Mucosa of stomach (tissue), 1 donor: ENCODE results near the gene SBF1.
A peak's percentile ranks its signal among the peaks of the same experiment; 100 is the strongest.

ENCODE experiments used
- H3K27me3 ChIP-seq: one replicate; pipeline ENCODE4 v1.7.0; 2013; ENCODE audit warnings: mild to moderate bottlenecking, low read length; ENCODE audit not compliant: control insufficient read depth, insufficient read depth
- H3K36me3 ChIP-seq: one replicate; pipeline ENCODE4 v1.7.0; 2013; ENCODE audit warnings: low read length; ENCODE audit not compliant: control insufficient read depth, insufficient read depth
- H3K4me1 ChIP-seq: one replicate; pipeline ENCODE4 v1.7.0; 2013; ENCODE audit warnings: mild to moderate bottlenecking, low read length; ENCODE audit not compliant: control insufficient read depth, insufficient read depth
- H3K4me3 ChIP-seq: one replicate; pipeline ENCODE4 v1.7.0; 2013; ENCODE audit warnings: low read length
- H3K9ac ChIP-seq: one replicate; pipeline ENCODE4 v1.7.0; 2013; ENCODE audit warnings: mild to moderate bottlenecking, low read length, moderate library complexity
- H3K9me3 ChIP-seq: one replicate; pipeline ENCODE4 v1.7.0; 2013; ENCODE audit warnings: mild to moderate bottlenecking, low read length, moderate library complexity; ENCODE audit not compliant: control insufficient read depth
- donor health status: Pancreatic carcinoma.

The SBF1 gene

DNA sequence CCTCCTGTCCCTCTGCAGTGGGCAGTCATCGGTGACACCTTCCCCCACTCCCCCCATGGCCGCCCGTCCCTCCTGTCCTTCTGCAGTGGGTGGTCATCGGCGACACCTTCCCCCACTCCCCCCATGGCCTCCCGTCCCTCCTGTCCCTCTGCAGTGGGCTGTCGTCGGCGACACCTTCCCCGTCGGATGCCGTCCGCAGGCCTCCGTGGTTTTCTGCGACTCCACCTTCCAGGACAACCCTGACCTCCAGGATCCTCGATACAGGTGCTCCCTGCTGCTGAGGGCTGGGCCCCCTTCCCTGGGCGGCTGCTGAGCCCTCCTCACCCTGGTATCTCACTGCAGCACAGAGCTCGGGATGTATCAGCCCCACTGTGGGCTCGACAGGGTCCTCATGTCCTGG lies 14.1 kb upstream of the SBF1 start:
- Histone ChIP-seq H3K9me3 (no peaks in the 10 kb centered on the region), H3K27me3 (peaks cover 13% of the 10 kb centered on the region), H3K4me3 (no peak overlapping the region), H3K36me3 (no peaks in the 10 kb centered on the region), H3K9ac (no peak overlapping the region), H3K4me1 (peaks cover 16% of the 10 kb centered on the region)

DNA sequence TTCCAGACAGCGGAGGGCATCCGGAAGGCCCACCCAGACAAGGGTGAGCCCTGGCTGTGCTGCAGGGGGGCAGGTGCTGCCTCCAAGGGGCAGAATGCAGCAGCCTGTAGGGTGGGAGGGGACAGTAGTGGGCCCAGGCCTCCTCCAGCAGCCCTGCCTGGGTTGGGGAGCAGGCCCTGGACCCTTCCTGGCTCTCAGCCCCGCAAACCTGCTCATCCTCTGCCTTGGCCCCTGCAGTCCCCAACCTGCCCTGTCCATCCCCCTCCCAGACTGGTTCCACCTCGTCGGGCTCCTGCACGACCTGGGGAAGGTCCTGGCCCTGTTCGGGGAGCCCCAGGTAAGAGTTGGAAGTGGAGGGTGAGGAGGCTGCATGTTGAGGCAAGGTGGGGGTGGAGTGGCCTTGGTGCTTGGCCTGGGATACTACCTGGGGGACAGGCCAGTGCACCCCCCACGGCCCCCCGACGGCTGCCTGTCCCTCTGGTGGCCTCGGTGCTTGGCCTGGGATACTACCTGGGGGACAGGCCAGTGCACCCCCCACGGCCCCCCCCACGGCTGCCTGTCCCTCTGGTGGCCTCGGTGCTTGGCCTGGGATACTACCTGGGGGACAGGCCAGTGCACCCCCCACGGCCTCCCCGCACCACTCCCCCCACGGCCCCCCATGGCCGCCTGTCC lies 13.3 kb upstream of the SBF1 start:
- no peaks in the 10 kb centered on the region for H3K36me3 ChIP-seq
- no peak overlapping the region for H3K4me3 ChIP-seq
- H3K27me3 ChIP-seq, result peaks cover 13% of the 10 kb centered on the region
- peaks cover 22% of the 10 kb centered on the region for H3K4me1 ChIP-seq
- no peak overlapping the region for H3K9ac ChIP-seq
- no peaks in the 10 kb centered on the region for H3K9me3 ChIP-seq

DNA sequence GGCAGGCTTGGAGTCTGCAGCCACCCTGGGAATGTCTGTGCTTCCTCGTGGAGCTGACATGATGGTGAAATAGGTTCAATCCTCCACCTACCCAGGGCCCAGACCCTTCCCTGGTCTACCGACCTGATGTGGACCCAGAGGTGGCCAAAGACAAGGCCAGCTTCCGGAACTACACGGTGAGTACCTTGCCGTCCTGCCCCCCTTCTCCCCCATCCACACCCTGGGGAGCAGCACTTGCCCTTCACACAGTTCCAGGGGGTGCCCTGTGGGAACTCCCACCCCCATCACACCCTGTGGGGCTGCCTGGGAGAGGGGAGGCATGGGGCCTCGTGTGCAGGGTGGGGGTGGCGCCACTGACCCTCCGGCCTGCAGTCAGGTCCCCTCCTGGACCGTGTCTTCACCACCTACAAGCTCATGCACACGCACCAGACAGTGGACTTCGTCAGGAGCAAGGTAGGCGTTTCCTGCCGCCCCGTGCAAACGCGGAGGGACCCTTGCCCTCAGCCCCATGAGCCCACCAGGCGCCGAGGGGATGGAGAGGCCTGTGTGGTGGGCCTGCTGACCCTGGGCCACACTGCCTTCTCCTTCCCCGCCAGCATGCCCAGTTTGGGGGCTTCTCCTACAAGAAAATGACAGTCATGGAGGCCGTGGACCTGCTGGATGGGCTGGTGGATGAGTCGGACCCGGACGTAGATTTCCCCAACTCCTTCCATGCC lies 12.6 kb upstream of the SBF1 start:
- H3K36me3 ChIP-seq, result no peaks in the 10 kb centered on the region
- peaks cover 18% of the 10 kb centered on the region for H3K27me3 ChIP-seq
- peaks cover 22% of the 10 kb centered on the region for H3K4me1 ChIP-seq
- no peak overlapping the region for H3K4me3 ChIP-seq
- H3K9ac ChIP-seq, result no peak overlapping the region
- no peaks in the 10 kb centered on the region for H3K9me3 ChIP-seq

DNA sequence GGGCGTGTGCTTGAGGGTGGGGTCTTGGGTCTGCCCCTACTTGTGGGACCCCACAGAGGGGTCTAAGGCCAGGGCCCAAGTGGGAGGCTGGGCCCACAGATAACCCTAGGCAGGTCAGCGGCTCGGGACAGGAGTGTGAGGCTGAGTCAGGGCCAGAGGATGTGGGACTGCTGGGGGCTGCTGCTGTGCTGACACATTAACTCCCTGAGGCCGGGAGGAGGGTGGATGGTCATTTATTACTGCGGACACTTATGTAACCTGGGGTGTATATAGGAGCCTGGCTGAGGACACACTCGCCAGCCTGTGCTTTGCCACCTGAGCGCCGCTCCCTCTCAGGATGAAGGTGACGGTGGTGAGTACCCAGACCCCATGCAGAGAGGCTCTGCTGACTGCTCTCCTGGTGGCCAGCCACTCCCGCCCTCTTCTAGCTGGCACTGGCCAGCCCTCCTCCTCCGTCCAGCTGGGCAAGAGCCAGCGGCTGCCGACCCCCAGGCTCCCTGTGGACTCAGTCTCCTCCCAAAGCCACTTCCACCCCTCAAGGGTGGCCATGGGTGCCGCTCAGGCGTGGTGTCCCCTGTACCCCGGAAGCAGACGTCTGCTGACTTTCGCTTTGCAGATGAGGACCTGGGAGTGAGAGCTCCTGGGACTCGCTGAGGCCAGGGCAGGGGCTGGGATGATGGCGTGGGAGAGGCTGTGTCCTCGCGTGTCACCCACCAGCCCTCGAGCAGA lies 11.9 kb upstream of the SBF1 start, which contains the start of gene MIOX:
MIOX (plus strand) TSS at position 299 of the 729 bp plus-strand sequence; CDS start at position 338, 39 bp downstream.
- no peaks in the 10 kb centered on the region for H3K9me3 ChIP-seq
- H3K4me1 ChIP-seq, result peaks cover 28% of the 10 kb centered on the region
- H3K27me3 ChIP-seq, result peaks cover 26% of the 10 kb centered on the region
- H3K9ac ChIP-seq, result no peak within 1 kb of the TSS
- no peaks in the 10 kb centered on the region for H3K36me3 ChIP-seq
- H3K4me3 ChIP-seq, result no peak within 1 kb of the TSS

DNA sequence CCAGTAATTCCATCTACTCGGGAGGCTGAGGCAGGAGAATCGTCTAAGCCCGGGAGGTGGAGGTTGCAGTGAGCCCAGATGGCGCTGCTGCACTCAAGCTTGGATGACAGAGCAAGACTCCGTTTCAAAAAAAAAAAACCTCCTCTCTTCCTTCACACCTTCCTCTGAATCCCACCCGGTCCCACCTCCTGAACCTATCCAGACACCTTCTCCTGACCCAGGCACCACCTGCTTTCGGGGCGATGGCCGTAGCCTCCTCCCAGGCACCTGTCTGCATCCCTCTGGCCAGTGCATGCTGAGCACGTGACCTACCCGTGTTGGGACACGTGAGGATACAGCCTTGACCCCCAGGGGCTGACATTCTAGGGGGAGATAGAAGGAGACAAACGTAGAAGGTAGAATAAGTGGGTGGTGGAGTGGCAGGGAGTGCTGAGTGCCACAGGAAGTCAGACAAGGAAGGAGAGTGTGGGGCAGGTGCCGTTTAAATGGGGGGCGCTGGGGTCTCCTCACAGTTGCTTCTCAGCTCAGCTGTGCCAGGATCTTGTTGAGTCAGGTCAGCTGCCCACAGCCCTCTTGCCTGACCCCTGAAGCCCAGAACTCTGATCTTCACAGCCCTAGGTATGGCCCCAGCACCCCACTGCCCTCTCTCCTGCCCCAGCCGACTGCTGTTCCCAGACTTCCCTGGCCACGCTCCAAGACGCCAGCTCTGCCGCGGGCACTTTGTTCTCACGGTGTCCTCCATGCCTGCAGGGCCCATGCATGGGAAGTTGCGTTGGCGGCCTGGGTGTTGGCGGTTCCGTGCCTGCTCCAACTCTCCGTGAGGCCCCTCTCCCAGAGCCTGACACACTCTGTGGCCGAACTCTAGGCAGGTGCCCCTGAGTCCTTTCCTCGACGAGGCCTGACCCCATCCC lies 10.6 kb upstream of the SBF1 start:
- H3K4me1 ChIP-seq, result peaks cover 28% of the 10 kb centered on the region
- no peak overlapping the region for H3K4me3 ChIP-seq
- H3K9me3 ChIP-seq, result no peaks in the 10 kb centered on the region
- H3K9ac ChIP-seq, result no peak overlapping the region
- no peaks in the 10 kb centered on the region for H3K36me3 ChIP-seq
- H3K27me3 ChIP-seq, result peaks cover 34% of the 10 kb centered on the region

DNA sequence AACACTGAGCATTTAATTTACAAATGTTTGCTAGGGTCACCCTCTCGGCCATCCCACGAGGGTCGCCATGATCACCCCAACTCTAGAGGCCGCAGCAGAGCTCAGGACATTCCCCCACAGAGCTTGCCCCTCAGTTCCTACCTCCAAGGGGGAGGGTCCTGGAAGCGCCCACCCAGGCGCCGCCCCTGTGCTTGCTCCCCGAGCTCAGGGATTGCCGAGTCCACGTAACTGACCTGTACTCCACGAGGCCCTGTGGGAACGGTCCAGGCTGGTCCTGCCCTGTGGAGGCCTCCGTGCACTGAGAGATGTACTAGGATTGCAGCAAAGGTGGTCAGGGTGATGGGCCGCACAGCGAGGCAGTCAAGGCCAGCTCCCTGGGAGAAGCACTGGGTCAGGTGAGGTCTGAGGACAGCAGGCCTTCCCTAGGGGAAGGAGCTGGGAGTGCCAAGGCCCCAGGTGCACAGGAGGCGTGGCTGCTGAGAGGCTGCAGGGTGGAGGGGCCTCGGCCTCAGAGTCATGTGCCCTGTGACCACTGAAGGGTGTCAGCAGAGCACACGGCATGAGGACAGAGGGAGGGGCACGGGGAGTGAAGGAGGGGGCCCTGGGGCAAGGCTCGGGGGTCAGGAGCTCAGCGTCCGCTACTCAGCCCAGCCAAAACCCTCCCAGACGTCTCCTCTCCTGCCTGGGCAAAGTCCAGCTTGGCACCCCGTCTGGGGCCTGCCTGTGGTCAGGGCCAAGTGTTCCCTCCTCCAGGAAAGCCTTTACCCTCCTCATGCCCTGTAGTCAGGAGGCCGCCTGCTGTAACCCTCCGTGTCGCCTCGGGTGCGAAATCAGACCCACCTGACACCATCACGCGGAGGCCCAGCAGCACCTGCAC lies 9.4 kb upstream of the SBF1 start:
- H3K27me3 ChIP-seq, result peaks cover 42% of the 10 kb centered on the region

DNA sequence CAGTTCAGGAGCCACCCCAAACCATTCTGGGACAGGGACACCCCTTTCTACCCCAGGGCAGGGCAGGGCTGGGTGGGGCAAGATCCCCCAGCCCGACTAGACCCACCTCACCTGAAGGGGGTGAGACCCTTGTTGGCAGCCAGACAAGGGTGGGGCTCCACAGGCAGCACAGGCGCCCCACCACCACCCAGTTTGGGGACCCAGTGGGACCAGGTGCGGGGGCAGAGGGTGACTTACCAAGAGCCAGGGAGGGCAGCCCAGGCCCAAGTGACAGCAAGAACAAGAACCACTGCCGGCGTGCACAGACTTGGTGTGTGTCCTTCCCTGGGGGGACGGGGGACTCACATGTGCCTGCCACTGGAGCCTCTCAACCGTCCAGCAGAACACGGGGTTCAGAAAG lies 8.7 kb upstream of the SBF1 start:
- Histone ChIP-seq H3K9ac (no peak overlapping the region), H3K9me3 (no peaks in the 10 kb centered on the region), H3K4me3 (no peak overlapping the region), H3K4me1 (peaks cover 28% of the 10 kb centered on the region), H3K36me3 (no peaks in the 10 kb centered on the region), H3K27me3 (peaks cover 42% of the 10 kb centered on the region)

More for the DNA sequence above, 9.4 kb upstream of the SBF1 start:
- peak overlapping the region; percentile 17 for H3K9ac ChIP-seq
- H3K4me1 ChIP-seq, result peaks cover 28% of the 10 kb centered on the region
- H3K9me3 ChIP-seq, result no peaks in the 10 kb centered on the region
- no peaks in the 10 kb centered on the region for H3K36me3 ChIP-seq
- no peak overlapping the region for H3K4me3 ChIP-seq

DNA sequence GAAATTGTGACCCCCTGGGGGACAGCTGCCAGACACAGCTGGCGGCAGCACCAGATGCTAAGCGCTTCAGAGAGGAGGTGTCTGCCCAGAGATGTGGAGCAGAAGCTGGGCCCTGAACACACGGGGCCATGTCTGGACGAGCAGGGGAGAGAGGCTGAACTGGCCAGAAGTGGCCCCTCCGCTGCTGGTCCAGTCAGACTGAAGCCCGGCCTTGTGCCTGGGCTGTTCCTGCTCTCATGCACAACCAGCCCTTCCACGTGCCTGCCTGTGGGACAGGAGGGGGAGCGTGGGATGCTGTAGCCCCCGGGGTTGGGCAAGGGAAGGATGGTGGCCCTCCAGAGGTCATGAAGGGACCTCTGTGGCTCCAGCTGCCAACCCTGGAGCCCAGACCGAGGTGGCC lies 8.3 kb upstream of the SBF1 start:
- no peaks in the 10 kb centered on the region for H3K9me3 ChIP-seq
- no peaks in the 10 kb centered on the region for H3K36me3 ChIP-seq
- H3K9ac ChIP-seq, result no peak overlapping the region
- H3K27me3 ChIP-seq, result peaks cover 42% of the 10 kb centered on the region
- peaks cover 28% of the 10 kb centered on the region for H3K4me1 ChIP-seq
- H3K4me3 ChIP-seq, result no peak overlapping the region

DNA sequence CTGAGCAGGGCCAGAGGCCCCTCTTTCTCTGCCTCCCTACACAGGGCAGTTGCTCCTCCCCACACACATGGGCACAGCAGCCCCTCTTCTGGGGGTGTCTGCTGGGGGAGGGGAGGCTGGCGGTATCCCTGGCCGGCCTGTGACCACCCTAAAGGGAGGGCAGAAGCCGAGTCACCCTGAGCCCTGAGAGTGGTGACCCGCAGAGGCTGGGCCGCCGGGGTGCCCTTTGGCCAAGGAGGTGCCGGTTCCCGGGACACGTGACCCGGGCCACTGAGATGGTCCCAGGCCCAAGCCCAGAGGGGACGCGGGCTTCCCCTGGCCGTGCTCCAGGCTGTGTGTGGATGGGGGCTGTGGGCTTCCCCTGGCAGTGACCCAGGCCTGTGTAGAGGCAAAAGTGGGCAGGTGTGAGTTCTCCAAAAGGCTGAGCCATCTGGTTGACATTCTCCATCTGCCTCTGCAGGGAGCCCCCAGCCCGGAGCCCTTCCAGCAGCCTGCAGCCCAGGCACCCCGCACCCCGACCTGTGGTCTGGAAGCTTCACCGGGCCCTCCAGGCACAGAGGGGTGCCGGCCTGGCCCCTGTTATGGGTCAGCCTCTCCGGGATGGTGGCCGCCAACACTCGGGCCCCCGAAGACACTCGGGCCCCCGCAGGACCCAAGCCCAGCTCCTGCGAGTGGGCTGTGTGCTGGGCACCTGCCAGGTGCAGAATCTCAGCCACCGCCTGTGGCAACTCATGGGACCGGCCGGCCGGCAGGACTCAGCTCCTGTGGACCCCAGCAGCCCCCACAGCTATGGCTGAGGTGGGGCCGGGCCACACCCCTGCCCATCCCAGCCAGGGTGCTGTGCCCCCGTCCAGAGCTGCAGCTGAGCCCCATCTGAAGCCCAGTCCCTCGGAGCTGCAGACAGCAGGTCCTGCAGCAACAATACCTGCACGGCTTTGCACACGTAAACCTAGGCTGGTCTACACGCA lies 7.6 kb upstream of the SBF1 start:
- Histone ChIP-seq H3K4me1 (peaks cover 28% of the 10 kb centered on the region), H3K4me3 (peak overlapping the region; percentile 41), H3K9me3 (no peaks in the 10 kb centered on the region), H3K9ac (peak overlapping the region; percentile 70), H3K27me3 (peaks cover 37% of the 10 kb centered on the region), H3K36me3 (no peaks in the 10 kb centered on the region)

DNA sequence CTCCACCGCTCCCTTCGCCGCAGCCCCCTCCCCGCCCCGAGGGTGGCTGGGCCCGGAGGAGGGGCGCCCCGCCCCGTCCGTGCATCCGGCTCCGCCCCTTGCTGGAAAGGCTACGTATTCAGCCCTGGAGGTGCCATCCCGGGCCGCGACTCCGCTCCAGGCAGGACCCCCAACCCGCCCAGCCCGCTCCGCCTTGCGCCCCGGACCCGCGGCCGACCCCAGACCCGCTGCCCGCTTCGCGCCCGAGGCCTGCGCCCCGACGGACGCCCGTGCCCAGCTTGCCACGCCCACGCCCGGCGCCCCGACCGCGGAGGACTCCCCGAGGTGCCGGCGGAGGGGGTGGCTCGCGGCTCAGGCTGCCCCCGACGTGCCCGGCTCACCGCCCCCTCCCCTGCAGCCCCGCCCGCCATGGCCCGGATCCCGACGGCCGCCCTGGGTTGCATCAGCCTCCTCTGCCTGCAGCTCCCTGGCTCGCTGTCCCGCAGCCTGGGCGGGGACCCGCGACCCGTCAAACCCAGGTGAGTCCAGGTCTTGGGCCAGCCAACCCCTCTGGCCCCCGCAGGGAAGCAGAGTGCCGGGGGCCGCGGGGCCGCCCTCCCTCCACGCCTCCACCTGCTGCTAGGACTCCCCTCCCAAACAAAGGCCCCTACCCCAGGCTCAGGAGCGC lies 6.7 kb upstream of the SBF1 start, which contains the start of gene ADM2:
ADM2 (plus strand) TSS at position 104 of the 667 bp plus-strand sequence; CDS start at position 409, 305 bp downstream.
- peak within 1 kb of the TSS; percentile 41 for H3K4me3 ChIP-seq

More for the DNA sequence above, 6.7 kb upstream of the SBF1 start, which contains the start of gene ADM2:
- Histone ChIP-seq H3K36me3 (no peaks in the 10 kb centered on the region), H3K4me1 (peaks cover 28% of the 10 kb centered on the region), H3K9me3 (no peaks in the 10 kb centered on the region), H3K27me3 (peaks cover 29% of the 10 kb centered on the region), H3K9ac (peak within 1 kb of the TSS; percentile 70)
